IPS-18a (cell line): ENCODE results near the gene DDOST.

ENCODE experiments used
- H3K27ac ChIP-seq: one replicate; pipeline ENCODE4 v1.5.1; 2013; ENCODE audit warnings: low read length
- H3K27me3 ChIP-seq: one replicate; pipeline ENCODE4 v1.6.1; 2013; ENCODE audit warnings: mild to moderate bottlenecking, low read length; ENCODE audit not compliant: control insufficient read depth, insufficient read depth
- H3K36me3 ChIP-seq: one replicate; pipeline ENCODE4 v1.6.1; 2013; ENCODE audit warnings: low read depth, low read length; ENCODE audit not compliant: control insufficient read depth
- H3K4me1 ChIP-seq: one replicate; pipeline ENCODE4 v1.6.1; 2013; ENCODE audit warnings: low read depth, low read length; ENCODE audit not compliant: control insufficient read depth
- H3K4me3 ChIP-seq: one replicate; pipeline ENCODE4 v1.5.1; 2013; ENCODE audit warnings: low read length
- H3K9ac ChIP-seq: one replicate; pipeline ENCODE4 v1.6.1; 2013; ENCODE audit warnings: mild to moderate bottlenecking, low read length, moderate library complexity
- H3K9me3 ChIP-seq: one replicate; pipeline ENCODE4 v1.6.1; 2013; ENCODE audit warnings: low read depth, low read length; ENCODE audit not compliant: control insufficient read depth

The DDOST gene

DNA sequence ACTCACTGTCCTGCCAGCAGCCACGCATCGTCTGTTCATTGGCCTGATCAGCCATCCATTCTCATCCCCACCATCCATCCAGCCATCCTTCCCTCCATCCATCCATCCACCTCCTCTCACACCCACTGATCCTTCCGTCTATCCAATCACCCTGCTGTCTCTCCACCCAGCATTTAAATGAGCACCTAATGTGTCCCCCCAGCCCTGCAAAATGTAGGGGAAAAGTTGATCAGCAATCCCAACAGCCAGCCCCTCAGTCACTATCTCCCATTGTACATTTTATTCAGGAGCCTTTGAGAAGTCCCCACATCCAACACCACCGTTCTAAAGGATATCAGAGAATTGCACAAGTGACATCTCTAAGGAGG is 11.1 kb upstream of the DDOST start:
- H3K4me3 ChIP-seq, result no peak overlapping the region
- H3K4me1 ChIP-seq, result no peaks in the 10 kb centered on the region

DNA sequence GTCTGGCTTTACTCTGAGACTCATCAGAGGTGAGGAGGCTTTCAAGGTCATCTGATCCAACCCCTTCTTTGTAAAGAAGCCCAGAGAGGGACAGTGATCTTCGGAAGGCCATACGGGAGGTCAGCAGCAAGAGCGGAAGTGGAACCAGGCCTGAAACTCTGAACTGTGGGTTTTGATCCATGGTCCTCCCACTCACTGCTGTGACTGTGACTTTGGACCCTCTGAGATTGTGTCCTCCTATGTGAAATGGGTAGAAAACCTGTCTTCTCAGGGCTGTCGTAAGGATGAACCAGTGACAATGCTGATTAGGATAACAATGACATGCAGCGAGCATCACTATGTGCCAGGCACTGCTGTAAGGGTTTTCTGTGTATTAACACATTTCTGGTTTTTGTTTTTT is 9.8 kb upstream of the DDOST start:
- no peaks in the 10 kb centered on the region for H3K36me3 ChIP-seq
- H3K9me3 ChIP-seq, result no peaks in the 10 kb centered on the region

More for the DNA sequence above, 11.1 kb upstream of the DDOST start:
- Histone ChIP-seq H3K36me3 (no peaks in the 10 kb centered on the region), H3K9ac (no peak overlapping the region), H3K27ac (no peak overlapping the region), H3K9me3 (no peaks in the 10 kb centered on the region), H3K27me3 (no peaks in the 10 kb centered on the region)

DNA sequence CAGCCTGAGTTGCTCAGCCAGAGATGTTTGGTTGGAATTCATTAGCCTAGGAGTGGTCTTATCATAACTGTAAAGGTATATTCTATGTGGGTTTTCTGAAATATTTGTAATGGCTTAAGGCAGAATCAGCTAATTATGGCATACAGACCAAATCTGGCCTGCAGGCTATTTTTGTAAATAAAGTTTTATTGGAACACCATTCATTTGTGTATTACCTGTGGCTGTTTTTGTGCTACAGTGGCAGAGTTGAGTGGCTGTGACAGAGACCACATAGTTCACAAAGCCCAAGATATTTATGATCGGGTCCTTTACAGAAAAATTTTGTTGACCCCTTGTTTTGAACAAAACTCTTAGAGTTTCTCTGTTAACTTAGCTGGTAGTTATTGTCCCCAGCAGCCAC is 7.4 kb upstream of the DDOST start:
- Histone ChIP-seq H3K4me3 (no peak overlapping the region), H3K27me3 (no peaks in the 10 kb centered on the region), H3K9me3 (no peaks in the 10 kb centered on the region), H3K4me1 (no peaks in the 10 kb centered on the region), H3K36me3 (no peaks in the 10 kb centered on the region), H3K9ac (no peak overlapping the region), H3K27ac (no peak overlapping the region)

More for the DNA sequence above, 9.8 kb upstream of the DDOST start:
- Histone ChIP-seq H3K9ac (no peak overlapping the region), H3K27ac (no peak overlapping the region), H3K4me3 (no peak overlapping the region), H3K27me3 (no peaks in the 10 kb centered on the region), H3K4me1 (no peaks in the 10 kb centered on the region)

DNA sequence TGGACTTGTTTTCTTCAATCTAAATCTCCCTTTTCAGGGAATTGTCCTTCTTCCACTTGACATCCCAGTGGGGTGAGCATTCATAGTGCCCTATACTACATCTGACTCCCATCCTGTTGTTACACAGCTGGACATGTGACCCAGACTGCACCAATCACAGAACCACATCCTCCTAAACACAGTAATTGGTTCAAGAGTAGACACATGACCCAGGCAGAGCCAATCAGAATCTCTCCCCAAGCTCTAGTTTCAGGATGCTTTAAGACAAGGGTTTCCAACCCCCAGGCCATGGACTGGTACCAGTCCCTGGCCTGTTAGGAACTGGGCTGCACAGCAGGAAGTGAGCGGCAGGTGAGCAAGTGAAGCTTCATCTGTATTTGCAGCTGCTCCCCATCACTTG is 5.6 kb upstream of the DDOST start:
- no peak overlapping the region for H3K9ac ChIP-seq
- H3K27me3 ChIP-seq, result no peaks in the 10 kb centered on the region
- H3K9me3 ChIP-seq, result no peaks in the 10 kb centered on the region
- no peaks in the 10 kb centered on the region for H3K4me1 ChIP-seq
- H3K4me3 ChIP-seq, result no peak overlapping the region
- H3K27ac ChIP-seq, result no peak overlapping the region
- H3K36me3 ChIP-seq, result no peaks in the 10 kb centered on the region

DNA sequence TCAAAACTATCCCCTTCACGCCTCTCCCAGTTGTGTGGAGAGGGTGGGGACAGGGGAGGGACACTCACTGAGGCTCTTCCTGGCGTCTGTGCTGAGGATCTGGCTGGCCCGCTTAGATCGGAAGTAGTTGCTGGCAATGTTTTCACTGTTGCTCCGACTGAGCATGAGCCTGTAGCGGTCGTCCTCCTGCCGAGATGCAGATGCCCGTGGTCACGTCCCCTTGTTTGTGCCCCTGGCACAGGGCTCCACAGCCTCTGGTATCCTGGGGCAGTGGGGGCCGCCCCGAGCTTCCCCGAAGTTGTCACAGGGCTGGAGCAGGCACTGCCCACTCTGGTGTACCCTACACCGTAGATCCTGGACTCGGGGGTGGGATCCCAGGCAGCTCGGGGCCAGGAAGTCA is 5.0 kb upstream of the DDOST start:
- no peaks in the 10 kb centered on the region for H3K4me1 ChIP-seq
- no peaks in the 10 kb centered on the region for H3K9me3 ChIP-seq
- H3K4me3 ChIP-seq, result no peak overlapping the region
- no peak overlapping the region for H3K9ac ChIP-seq
- no peaks in the 10 kb centered on the region for H3K27me3 ChIP-seq
- H3K36me3 ChIP-seq, result no peaks in the 10 kb centered on the region
- no peak overlapping the region for H3K27ac ChIP-seq

DNA sequence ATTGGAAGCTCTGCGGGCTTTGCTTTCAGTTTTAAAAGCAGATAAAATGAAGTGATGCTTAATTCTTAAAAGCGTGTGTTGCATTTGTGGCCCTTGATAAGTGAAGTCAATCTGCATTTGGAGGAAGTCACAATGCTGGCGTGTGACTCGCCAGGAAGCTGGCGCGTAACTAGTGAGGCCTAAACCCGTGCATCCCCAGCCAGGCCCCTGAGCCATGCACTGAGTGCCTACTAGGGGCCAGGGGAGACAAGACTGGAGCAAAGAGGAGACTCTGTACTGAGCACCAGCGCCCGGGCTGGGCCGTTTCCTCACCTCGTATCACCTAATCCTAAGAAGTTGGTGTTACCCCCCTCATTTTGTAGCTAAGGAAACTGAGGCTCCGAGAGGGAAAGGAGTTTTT is 4.6 kb upstream of the DDOST start:
- no peaks in the 10 kb centered on the region for H3K9me3 ChIP-seq
- no peak overlapping the region for H3K9ac ChIP-seq
- no peaks in the 10 kb centered on the region for H3K27me3 ChIP-seq
- H3K4me3 ChIP-seq, result no peak overlapping the region
- H3K27ac ChIP-seq, result no peak overlapping the region
- H3K4me1 ChIP-seq, result no peaks in the 10 kb centered on the region
- H3K36me3 ChIP-seq, result no peaks in the 10 kb centered on the region

DNA sequence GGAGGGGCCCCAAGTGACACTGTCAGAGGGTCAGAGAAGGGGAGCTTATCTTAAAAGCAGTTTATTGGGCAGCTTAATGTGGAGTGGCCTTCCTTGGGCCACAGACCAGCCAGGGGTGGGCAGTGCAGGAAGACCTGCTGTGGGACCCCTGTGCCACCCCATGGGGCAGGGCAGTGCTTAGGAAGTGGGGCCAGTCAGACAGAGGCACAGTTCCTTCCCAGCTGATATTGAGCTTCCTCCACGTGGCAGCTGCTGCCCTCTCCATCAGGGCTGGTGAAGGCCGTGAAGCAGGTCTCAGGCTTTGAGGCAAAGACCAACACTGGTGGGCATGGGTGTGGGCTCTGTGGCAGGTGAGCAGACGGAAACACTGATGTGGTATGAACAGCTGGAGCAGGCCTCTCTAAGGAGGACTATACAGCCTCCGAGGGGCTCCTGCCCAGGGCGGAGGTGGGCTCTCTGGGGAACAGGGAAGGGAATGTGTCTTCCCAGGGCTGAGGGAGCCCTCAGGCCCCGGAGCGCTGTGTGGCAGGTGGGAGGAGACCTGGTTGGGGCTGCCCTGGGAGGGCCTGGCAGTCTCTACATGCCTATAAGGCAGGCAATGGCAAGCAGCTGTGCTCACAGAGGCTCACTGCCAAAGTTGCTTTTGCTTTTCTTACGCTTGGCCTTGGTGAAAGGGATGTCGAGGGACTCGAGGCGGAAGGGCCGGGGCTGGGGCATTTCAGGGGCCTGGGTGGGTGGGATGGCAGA is 3.0 kb upstream of the DDOST start:
- no peak overlapping the region for H3K4me3 ChIP-seq
- H3K4me1 ChIP-seq, result peaks cover 7% of the 10 kb centered on the region
- H3K9ac ChIP-seq, result no peak overlapping the region
- H3K27ac ChIP-seq, result no peak overlapping the region
- no peaks in the 10 kb centered on the region for H3K36me3 ChIP-seq
- H3K9me3 ChIP-seq, result no peaks in the 10 kb centered on the region
- no peaks in the 10 kb centered on the region for H3K27me3 ChIP-seq

DNA sequence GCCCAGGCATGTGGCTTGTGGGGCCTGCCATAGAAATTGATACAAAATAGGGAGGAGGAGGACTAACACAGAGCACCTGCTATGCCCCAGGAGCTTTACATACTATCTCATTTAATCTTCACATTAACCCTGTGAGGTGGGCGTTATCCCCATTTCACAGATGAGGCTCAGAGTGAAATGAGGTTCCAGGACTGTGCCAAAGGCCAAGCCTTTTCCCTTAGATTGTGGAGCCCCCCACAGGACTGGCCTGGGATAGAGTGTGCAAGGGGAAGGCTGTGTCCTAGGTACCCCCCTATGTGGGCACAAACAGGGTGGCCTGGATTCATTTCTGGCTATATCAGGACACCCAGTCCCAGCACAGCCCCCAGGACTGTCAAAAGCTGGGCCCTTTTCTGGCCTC is 2.2 kb upstream of the DDOST start:
- Histone ChIP-seq H3K9ac (no peak overlapping the region), H3K9me3 (no peaks in the 10 kb centered on the region), H3K27me3 (no peaks in the 10 kb centered on the region), H3K36me3 (peaks cover 3% of the 10 kb centered on the region), H3K4me3 (no peak overlapping the region), H3K4me1 (peaks cover 7% of the 10 kb centered on the region), H3K27ac (no peak overlapping the region)

DNA sequence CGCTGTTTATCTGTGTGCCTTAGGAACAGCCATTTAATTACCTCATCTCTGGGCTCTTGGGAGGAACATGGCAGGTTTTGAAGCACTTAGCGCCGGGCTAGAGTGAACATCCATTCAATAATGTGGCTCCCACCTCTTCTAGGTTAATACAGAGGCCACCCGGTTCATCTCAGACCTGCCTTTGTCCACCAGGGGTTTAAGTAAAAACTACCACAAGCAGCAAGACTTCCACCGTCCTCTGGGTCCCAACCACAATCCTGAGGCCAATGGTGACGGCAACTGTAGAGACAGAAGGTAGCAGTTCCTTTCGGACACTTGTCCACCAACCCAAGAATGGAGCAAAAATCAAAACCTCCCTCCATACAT is 924 bp upstream of the DDOST start:
- H3K9ac ChIP-seq, result peak overlapping the region; percentile 49
- no peaks in the 10 kb centered on the region for H3K27me3 ChIP-seq
- no peaks in the 10 kb centered on the region for H3K9me3 ChIP-seq
- H3K36me3 ChIP-seq, result peaks cover 15% of the 10 kb centered on the region
- peaks cover 7% of the 10 kb centered on the region for H3K4me1 ChIP-seq
- H3K4me3 ChIP-seq, result peak overlapping the region; percentile 96
- H3K27ac ChIP-seq, result peak overlapping the region; percentile 0

DNA sequence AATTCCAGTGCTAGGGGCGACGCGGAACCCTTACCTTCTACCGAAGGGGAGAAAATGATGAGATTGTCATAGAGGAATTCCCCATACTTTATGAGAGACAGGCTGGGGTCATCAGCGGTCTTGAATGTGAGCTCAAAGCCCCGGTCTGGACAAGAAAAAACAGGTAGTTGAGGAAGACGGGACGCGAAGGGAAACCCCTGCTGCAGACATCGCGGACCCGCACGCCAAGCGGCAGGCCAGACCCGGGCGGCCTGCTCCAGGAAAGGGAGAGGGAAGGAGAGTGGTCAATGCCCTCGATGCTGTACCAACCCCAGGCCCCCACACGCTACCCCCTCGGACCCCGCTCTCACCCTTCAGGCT is 342 bp downstream of the DDOST start:
- Histone ChIP-seq H3K4me1 (peaks cover 7% of the 10 kb centered on the region), H3K36me3 (peaks cover 27% of the 10 kb centered on the region), H3K9ac (peak overlapping the region; percentile 81), H3K27me3 (no peaks in the 10 kb centered on the region), H3K27ac (no peak overlapping the region), H3K4me3 (peak overlapping the region; percentile 96), H3K9me3 (no peaks in the 10 kb centered on the region)

DNA sequence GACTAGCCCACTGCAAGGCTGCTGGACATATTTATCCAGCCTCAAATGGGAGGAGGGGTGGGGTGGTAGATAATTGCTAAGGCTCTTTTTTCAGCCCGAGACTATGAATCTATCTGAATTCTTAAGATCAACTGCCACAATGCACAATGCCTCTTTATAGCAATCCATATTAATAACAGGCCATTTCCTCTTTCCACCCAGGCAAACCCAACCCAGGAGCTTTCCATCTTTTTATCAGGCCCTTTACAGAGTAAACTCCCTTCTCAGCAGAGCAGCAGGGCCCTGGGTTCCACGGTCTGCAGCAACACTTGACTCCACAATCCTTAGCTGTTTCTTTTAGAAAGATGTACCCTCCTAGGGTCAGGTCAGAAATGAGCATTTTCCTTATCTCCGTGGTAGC is 806 bp downstream of the DDOST start:
- H3K9ac ChIP-seq, result peak overlapping the region; percentile 81
- H3K27ac ChIP-seq, result no peak overlapping the region
- peak overlapping the region; percentile 96 for H3K4me3 ChIP-seq
- no peaks in the 10 kb centered on the region for H3K9me3 ChIP-seq
- peaks cover 7% of the 10 kb centered on the region for H3K4me1 ChIP-seq
- H3K27me3 ChIP-seq, result no peaks in the 10 kb centered on the region
- H3K36me3 ChIP-seq, result peaks cover 32% of the 10 kb centered on the region

DNA sequence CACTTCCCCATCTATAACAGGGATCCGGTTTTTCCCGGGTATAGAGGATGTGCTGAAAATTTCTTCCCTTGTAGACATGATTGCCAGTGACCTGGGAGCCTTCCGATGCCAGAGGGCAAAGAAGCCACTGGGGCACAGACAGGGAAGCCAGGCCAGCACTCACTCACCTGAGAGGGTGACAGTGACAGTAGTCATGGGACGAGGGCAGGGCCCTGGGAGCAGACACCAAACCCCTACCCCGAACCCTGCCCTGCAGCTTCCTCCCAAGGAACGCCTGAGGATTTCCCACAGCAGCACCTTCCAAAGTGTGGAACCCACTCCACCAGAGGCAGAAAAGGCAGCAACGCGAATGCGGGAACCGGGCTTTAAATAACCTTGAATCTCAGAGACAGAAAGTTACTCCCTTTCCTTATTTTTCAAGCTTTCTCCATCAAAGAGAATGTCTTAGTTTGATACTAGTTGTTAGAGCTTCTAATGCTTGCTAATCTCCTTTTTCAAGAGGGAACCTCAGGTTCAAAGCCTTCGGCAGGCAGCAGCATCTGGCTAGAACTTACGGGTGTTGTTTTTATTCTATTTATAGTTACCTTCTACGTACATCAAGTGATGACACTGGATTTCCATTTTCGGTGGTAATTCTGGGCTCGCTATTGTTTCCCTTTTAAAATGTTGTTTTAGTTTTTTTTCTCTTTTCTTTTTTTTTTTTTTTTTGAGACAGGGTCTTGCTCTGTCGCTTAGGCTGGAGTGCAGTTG is 2.8 kb downstream of the DDOST start:
- no peaks in the 10 kb centered on the region for H3K27me3 ChIP-seq
- H3K27ac ChIP-seq, result no peak overlapping the region
- no peak overlapping the region for H3K9ac ChIP-seq
- H3K9me3 ChIP-seq, result no peaks in the 10 kb centered on the region
- H3K36me3 ChIP-seq, result peaks cover 47% of the 10 kb centered on the region
- no peak overlapping the region for H3K4me3 ChIP-seq
- H3K4me1 ChIP-seq, result peaks cover 7% of the 10 kb centered on the region
